ENCODE data around the gene DHRS12.

The DHRS12 gene

GRCh38 chr13:51747438-51748434, 56.2 kb downstream of the DHRS12 start:
- DNase-seq: no peak

DNA sequence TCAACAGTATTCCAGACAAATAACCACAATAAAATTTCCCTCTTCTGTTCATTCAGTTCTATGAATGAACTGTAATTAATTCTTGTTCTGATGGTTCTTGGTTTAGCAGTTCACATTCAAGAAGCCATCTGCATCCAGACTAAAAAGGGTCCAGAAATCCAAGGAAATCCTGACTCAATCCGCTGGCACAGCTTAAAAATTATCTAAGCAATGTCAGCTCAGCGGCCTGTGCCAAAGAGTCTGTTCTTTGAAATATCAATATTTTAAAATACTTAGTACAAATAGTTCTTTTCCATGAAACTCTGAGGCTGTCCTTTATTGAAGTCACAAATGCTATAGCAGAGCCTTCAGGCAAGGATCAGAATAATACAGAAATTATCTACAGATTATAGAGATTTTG, 57.2 kb downstream of the DHRS12 start:
- no peak for DNase-seq

DNA sequence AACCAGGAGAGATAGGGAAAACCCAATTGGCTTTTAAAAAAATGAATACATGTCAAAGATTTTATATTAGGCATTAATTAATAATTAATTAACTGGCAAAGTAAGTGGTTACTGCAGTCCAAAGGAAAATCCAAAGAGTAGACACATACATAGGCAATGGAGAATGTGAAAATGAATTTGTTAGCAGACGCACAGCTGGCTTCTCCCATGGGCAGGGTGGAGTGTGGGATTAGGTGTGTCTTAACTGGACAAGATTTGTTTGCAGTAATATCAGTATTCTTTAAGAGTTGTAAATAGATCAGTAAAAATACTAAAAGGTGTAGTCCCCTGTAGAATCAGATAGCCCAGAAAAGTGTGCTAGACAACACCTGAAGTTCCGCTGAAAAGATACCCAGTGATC, 58.7 kb downstream of the DHRS12 start:
- no peak for DNase-seq

- no peak for DNase-seq
Measured at GRCh38 chr13:51742611-51743010, 61.4 kb downstream of the DHRS12 start.

- DNase-seq: no peak
Measured at GRCh38 chr13:51742031-51742430, 61.9 kb downstream of the DHRS12 start.

GRCh38 chr13:51740698-51741097, 63.3 kb downstream of the DHRS12 start:
- no peak for DNase-seq

- DNase-seq: no peak
Measured at GRCh38 chr13:51739027-51739764, 64.8 kb downstream of the DHRS12 start.

DNA sequence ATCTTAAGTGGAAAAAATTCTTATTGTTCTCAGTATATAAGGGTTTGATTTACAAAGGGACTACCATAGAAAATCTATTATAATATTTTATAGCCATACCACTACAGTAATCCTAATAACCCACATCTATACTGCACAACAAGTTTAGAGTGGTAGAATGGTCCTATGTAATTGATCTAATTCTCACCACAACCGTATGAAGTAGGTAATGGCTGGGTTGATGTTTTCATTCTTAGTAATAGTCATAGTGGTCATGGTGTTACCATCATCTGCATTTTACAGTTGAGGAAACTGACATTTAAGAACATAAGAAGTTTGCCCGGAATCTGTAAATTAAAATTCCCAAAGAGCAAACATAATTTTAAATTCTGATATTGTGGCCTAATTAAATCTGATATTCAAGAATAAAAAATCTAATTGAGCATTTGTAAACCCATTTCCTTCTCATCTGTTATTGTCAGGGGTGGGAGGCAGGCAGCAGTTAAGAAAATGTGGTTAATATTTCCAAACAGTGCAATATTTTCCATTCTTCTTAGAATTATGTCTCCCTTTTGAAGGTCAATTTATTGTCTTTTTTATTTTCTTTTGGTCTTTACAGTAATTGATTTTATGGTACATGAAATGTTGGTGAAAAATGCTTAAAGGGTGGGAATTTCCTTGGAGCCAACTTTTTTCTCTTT, 65.6 kb downstream of the DHRS12 start:
- DNase-seq: no peak

GRCh38 chr13:51737609-51738008, 66.4 kb downstream of the DHRS12 start:
- no peak for DNase-seq

- no peak for DNase-seq
Measured at GRCh38 chr13:51734786-51735185, 69.2 kb downstream of the DHRS12 start.

GRCh38 chr13:51733374-51734298, 70.3 kb downstream of the DHRS12 start:
- DNase-seq: no peak

DNA sequence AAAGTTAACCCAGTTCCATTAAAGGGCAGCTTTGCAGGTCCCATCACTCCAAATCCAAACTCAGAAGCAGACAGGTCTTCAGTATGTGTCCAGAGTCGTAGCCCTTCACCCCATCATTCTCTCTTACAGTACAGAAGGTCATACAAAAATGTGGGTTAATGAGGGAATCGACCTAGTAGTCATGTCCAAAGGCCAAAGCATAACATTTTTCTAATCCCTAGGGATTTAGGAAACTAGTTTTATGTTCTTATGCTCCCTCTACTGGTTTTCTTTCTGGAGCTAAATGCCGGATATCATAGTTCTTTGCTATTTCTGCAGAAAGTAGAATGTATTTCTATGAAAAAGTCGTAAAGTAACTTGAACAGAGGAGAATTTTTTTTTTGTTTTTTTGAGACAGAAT, 72.2 kb downstream of the DHRS12 start:
- DNase-seq: no peak

DNA sequence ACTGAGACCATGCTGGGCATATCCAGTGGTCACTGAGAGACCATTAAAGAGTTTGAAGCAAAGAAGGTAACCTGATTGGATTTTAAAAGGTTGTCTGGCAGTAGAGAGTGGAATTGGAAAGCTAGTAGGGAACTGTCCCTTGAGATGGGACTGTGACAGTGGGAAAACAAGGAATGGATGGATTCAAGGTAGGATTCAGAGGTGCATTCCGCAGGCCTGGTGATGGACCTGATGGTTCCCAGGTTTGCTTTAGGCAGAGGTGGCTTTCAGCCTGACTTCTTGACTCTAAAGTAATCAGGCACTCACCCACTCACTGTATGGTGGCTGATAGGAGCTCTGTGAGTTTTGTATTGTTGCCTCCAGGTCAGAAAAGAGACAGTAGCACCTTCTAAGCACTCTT, 73.0 kb downstream of the DHRS12 start:
- no peak for DNase-seq

GRCh38 chr13:51729866-51730553, 74.0 kb downstream of the DHRS12 start:
- no peak for DNase-seq

DNA sequence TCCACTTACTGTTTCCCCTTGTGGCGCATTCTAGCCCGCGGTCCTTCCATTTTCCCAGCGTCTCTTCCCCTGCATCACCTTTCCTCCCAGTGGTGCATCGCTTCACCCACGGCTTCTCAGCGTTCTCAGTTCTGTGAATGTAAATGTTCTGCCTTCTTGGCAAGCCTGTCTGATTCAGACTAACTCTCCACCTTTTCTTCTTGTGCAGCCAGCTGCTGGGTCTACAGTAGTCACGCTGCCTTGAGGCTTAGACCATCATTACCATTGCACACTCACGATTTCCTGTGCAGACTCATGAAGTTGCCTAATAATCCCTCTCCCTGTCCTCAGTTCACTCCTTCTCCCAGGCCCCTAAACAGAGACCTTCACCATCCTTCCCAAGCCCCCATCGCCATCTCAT, 75.0 kb downstream of the DHRS12 start:
- DNase-seq: no peak

- no peak for DNase-seq
Measured at GRCh38 chr13:51728275-51728673, 75.7 kb downstream of the DHRS12 start.

DNA sequence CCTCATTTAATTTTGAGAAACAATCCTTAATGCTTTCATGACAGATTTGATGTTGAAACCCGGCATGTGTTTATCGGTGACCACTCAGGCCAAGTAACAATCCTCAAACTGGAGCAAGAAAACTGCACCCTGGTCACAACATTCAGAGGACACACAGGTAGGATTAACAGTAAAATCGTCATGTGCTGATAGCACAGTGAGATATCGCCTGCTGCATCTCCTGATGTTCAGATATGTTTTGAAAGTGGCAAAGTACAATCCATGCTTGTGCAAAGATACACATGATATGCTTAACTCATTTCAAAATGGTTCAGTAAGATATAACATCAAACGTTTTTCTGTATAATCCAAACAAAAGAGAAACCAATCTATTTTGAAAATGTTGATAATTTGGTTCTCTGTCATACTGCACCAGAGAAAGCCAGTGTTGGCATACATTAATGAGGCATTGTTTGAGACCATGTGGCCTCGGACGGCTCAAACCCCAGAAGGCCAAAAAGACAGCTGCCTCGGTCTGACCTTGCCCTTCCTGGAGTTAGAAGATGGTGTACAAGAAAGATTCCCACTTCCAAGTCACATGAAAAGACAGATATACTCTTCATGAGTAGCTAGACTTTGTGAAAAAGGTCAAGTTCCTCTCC, 76.2 kb downstream of the DHRS12 start:
- no peak for DNase-seq

DNA sequence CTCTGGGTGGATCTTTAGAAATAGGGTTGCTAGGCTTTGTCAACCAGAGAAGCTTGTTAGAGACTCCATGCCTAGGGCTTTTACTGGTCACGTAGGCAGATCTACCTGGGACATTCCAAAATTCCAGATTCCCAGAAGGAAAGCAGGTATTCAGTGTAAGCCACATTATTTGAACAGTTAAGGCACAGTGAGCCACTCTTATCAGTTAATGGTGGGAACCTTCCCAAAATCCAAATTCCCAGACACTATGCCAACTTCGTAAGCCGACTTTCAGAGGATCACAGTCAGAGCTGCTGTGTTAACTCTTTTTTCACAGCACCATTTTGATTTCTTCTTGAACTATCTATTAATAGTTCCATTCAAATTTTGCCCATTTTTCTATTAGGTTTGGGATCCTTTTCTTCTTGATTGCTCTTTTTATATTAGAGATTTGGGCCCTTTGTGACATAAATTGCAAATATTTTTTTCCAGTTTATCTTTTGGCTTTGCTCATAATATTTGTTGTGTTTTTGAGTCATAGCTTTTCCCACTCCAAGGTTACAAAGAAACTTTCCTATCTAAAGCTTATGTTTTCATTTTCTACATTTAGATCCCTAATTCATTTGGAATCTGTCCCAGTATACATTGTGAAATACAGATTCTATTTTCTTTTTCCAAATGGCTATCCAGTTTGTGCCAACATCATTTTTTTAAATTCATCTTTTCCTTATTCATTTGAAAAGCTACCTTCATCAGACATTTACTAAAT, 77.3 kb downstream of the DHRS12 start:
- no peak for DNase-seq

- no peak for DNase-seq
Measured at GRCh38 chr13:51724721-51725120, 79.2 kb downstream of the DHRS12 start.

GRCh38 chr13:51723529-51723928, 80.4 kb downstream of the DHRS12 start:
- no peak for DNase-seq
